HUES48 (cell line): ENCODE measurements around the gene BID.

Source experiments
- H3K27ac ChIP-seq: one replicate; pipeline ENCODE4 v1.7.0; 2013; ENCODE audit warnings: low read depth, low read length, inconsistent platforms
- H3K27me3 ChIP-seq: 2 replicates; pipeline ENCODE4 v1.6.1; 2013; ENCODE audit warnings: mild to moderate bottlenecking, low read length; ENCODE audit not compliant: control insufficient read depth, insufficient read depth
- H3K36me3 ChIP-seq: 2 replicates; pipeline ENCODE4 v1.6.1; 2013; ENCODE audit warnings: low read length; ENCODE audit not compliant: control insufficient read depth, insufficient read depth
- H3K4me1 ChIP-seq: 2 replicates; pipeline ENCODE4 v1.6.1; 2013; ENCODE audit warnings: mild to moderate bottlenecking, low read length; ENCODE audit not compliant: control insufficient read depth, insufficient read depth
- H3K4me3 ChIP-seq: 2 replicates; pipeline ENCODE4 v1.5.1; 2013; ENCODE audit warnings: mild to moderate bottlenecking, low read depth, low read length
- H3K9ac ChIP-seq: 2 replicates; pipeline ENCODE4 v1.6.1; 2013; ENCODE audit warnings: mild to moderate bottlenecking, low read depth, low read length, moderate library complexity
- H3K9me3 ChIP-seq: 2 replicates; pipeline ENCODE4 v1.6.1; 2013; ENCODE audit warnings: low read length; ENCODE audit not compliant: control insufficient read depth, insufficient read depth

BID gene

DNA sequence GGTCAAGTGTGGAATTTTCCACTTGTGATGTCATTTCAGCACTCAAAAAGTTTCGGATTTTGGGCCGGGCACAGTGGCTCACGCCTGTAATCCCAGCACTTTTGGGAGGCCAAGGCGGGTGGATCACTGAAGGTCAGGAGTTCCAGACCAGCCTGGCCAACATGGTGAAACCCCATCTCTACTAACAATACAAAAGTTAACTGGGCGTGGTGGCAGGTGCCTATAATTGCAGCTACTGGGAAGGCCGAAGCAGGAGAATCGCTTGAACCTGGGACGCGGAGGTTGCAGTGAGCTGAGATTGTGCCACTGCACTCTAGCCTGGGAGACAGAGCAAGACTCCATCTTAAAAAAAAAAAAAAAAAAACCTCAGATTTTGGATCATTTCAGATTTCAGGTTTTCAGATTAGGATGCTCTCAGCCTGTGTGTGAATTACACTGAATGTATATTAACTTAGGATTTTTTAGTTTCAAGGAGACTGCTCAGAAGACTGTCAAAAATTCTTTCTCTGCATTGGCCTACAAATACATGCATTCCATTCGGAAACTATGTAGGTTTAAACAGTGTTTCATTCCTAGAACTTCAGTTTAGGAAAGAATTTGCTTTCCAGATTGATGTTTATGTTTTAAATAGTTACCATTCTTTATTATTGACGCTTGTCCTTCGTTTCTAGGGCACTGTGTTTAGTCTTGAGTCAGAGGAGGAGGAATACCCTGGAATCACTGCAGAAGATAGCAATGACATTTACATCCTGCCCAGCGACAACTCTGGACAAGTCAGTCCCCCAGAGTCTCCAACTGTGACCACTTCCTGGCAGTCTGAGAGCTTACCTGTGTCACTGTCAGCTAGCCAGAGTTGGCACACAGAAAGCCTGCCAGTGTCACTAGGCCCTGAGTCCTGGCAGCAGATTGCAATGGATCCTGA is 48.0 kb downstream of the BID start:
- peaks cover 42% of the 10 kb centered on the region for H3K36me3 ChIP-seq
- H3K27me3 ChIP-seq: no peaks in the 10 kb centered on the region
- H3K4me3 ChIP-seq: no peak overlapping the region
- no peaks in the 10 kb centered on the region for H3K9me3 ChIP-seq
- no peak overlapping the region for H3K9ac ChIP-seq
- no peaks in the 10 kb centered on the region for H3K4me1 ChIP-seq
- no peak overlapping the region for H3K27ac ChIP-seq

DNA sequence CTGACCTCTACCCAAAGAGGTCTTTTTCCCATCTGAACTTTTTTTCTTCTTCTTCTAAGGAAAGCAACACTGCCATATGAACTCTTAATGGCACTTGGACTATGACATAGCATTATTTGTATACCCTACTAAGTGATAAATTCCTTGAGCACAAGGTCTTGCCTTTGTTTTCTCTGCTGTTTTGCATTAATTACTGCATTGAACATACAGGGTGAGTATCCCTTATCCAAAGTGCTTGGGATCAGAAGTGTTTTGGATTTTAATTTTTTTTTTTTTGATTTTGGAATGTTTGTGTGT is 48.8 kb downstream of the BID start:
- H3K9me3 ChIP-seq: no peaks in the 10 kb centered on the region
- H3K36me3 ChIP-seq: peaks cover 38% of the 10 kb centered on the region
- H3K27me3 ChIP-seq: no peaks in the 10 kb centered on the region
- no peaks in the 10 kb centered on the region for H3K4me1 ChIP-seq
- no peak overlapping the region for H3K9ac ChIP-seq
- no peak overlapping the region for H3K4me3 ChIP-seq
- H3K27ac ChIP-seq: no peak overlapping the region

DNA sequence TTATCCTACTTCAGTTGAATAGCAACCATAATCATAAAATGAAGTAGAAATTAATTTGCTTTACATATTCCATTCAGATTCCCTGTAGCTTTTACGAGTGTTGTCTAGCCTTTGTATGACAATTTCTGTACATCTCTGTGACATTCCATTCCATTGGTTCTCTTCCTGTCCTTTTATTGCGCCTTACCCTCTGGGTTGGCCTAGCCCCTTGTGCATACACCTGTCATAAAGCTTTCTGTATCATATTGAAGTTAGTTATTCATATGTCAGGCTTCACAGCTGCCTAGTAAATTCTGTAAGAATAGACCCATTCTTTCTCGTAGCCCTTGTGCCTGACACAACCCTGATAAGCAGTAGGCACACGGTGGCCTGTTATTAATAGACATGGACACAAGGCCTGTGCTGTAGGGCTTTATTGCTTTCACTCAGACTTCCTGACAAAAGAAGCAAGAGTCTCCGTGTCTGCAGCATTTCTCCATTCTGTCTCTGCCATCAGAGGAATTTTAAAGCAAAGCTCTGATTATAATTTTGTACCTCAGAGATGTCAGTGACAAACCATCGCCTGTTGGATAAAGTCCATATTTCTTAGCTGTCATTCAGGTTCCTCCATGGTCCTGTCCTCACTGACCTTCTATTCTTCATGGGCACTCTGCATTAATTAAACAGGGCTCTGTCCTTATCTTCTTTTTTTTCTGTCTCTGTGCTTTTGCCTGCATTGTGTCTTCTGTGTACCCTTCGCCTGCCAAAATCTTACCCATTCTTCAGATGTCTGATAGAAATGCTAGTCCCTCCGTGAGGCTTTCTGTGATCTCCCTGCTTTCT is 49.4 kb downstream of the BID start:
- H3K9ac ChIP-seq: no peak overlapping the region
- no peaks in the 10 kb centered on the region for H3K4me1 ChIP-seq
- no peak overlapping the region for H3K27ac ChIP-seq

DNA sequence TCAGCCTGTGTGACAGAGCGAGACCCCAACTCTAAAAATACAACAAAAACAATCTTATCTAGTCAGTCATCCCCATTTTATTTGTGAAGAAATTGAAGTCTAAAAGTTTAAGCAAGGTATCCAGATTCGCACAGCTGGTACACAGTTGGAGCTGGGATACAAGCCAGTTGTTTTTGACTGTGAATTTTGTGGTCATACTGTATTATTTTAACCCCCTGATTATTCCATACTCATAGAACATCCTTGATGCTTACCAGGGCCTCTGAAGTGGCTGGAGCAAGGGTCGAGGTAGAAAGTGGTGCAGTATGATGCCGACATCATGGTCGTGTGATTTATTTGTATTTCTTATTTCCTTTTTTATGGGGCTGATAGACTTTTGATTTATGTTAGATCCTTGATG is 50.0 kb downstream of the BID start:
- Histone ChIP-seq H3K9ac (no peak overlapping the region), H3K36me3 (peaks cover 26% of the 10 kb centered on the region), H3K27ac (no peak overlapping the region), H3K9me3 (no peaks in the 10 kb centered on the region), H3K4me3 (no peak overlapping the region), H3K27me3 (no peaks in the 10 kb centered on the region), H3K4me1 (no peaks in the 10 kb centered on the region)

More for the DNA sequence above, 49.4 kb downstream of the BID start:
- Histone ChIP-seq H3K4me3 (no peak overlapping the region), H3K27me3 (no peaks in the 10 kb centered on the region), H3K36me3 (peaks cover 33% of the 10 kb centered on the region), H3K9me3 (no peaks in the 10 kb centered on the region)

DNA sequence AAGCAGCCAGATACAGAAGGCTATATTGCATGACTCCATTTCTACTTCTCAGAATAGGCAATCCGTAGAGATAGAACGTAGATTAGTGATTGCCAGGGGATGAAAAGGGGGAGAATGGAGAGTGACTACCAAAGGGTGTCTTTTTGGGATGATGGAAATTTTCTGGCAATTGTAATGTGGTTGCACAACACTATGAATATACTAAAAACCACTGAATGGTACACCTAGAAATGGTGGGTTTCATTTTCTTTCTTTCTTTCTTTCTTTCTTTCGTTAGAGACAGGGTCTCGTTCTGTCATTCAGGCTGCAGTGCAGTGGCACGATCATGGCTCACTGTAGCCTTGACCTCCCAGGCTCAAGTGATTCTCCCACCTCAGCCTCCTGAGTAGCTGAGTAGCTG is 54.4 kb downstream of the BID start:
- Histone ChIP-seq H3K4me1 (no peaks in the 10 kb centered on the region), H3K27ac (no peak overlapping the region), H3K27me3 (no peaks in the 10 kb centered on the region), H3K4me3 (no peak overlapping the region), H3K36me3 (no peaks in the 10 kb centered on the region), H3K9ac (no peak overlapping the region), H3K9me3 (no peaks in the 10 kb centered on the region)

DNA sequence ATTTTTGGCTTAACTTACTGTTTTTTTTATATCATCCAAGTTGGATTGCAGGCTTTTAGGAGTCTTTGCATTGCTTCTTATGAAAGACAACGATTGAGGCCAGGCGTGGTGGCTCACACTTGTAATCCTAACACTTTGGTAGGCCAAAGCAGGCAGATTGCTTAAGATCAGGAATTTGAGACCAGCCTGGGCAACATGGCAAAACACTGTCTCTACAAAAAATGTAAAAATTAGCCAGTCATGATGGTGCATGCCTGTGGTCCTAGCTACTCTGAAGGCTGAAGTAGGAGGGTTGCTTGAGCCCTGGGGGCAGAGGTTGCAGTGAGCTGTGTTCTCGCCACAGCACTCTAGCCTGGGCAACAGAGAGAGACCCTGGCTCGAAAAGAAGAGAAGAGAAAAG is 56.6 kb downstream of the BID start:
- Histone ChIP-seq H3K27me3 (no peaks in the 10 kb centered on the region), H3K27ac (no peak overlapping the region), H3K4me1 (no peaks in the 10 kb centered on the region), H3K9me3 (no peaks in the 10 kb centered on the region), H3K36me3 (no peaks in the 10 kb centered on the region), H3K4me3 (no peak overlapping the region), H3K9ac (no peak overlapping the region)

DNA sequence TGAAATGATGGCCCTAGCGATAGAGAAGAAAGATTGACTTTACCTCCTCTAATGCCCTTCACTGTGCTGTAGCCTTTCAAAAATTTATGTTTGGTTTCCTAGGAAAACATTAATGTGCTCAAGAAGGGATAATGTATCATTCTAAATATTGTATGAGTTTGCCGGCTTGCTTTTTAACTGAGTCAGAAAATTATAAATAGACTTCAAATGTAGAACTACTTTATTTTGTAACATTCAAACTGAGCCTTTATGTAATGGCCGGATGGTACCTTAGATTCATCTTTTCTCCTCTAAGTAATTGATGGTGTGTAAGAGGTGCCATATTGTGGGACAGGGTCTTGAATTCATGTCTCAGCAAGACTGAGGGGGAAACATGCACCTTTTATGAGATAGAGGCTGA is 57.7 kb downstream of the BID start:
- Histone ChIP-seq H3K4me1 (no peaks in the 10 kb centered on the region; the same call in 1 of the 2 replicates), H3K9ac (no peak overlapping the region), H3K27ac (no peak overlapping the region), H3K27me3 (no peaks in the 10 kb centered on the region), H3K4me3 (no peak overlapping the region), H3K9me3 (no peaks in the 10 kb centered on the region), H3K36me3 (no peaks in the 10 kb centered on the region)

DNA sequence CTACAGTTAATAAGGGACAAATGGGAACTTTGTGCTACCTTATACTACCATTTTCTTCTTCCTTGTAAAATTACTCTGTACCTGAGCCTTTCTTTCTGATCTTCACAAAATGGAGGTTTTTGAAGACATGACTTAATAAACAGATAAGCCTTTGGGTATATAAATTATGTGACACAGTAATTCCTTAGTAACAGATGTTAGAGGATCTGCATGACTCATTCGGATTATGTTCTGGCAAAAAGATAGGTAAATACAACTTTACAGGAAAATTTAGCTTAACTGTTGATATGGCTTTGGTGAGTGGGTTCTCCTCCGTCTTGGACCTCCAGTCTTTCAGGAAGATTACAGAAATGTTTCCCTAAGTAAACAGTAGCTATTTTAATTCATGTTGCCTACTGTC is 61.8 kb downstream of the BID start:
- Histone ChIP-seq H3K36me3 (no peaks in the 10 kb centered on the region), H3K27ac (no peak overlapping the region), H3K9ac (no peak overlapping the region), H3K4me1 (no peaks in the 10 kb centered on the region; the same call in 1 of the 2 replicates), H3K9me3 (no peaks in the 10 kb centered on the region), H3K4me3 (no peak overlapping the region), H3K27me3 (no peaks in the 10 kb centered on the region)

DNA sequence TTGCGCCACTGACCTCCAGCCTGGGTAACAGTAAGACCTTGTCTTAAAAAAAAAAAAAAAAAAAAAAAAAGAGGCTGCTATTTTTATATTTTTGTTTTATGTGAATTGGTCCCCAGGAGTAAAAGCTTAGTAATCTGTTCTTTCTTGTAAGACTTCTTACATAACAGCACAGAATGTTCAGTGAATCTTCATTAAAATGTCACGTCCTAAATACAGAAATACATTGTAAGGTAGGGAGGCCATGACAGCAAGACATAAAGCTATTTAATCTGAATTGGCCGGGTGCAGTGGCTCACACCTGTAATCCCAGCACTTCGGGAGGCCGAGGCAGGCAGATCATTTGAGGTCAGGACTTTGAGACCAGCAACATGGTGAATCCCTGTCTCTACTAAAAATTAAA is 64.2 kb downstream of the BID start:
- no peaks in the 10 kb centered on the region for H3K9me3 ChIP-seq
- no peak overlapping the region for H3K27ac ChIP-seq
- H3K36me3 ChIP-seq: no peaks in the 10 kb centered on the region
- no peak overlapping the region for H3K9ac ChIP-seq
- H3K27me3 ChIP-seq: no peaks in the 10 kb centered on the region
- H3K4me3 ChIP-seq: no peak overlapping the region
- no peaks in the 10 kb centered on the region; the same call in 1 of the 2 replicates for H3K4me1 ChIP-seq

DNA sequence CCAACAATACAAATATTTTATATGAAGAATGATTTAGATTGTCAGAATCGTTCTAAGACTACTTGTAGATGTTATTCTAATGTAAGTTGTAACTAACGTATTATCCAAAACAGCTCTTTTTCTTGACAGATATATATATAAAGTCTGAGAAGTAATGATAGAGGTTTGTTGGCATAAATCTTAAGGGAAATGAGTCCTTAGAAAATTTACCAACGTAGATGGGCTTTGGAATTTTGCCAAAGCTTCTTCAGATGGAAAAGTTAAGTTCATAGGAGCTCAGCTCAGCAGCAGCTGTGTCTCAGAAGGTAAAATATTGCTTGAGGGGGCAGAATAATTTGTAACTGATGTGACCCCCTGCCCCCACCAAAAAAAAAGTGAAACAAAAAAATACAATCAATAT is 66.7 kb downstream of the BID start:
- Histone ChIP-seq H3K4me3 (no peak overlapping the region), H3K9me3 (no peaks in the 10 kb centered on the region), H3K4me1 (no peaks in the 10 kb centered on the region; the same call in 1 of the 2 replicates), H3K27me3 (no peaks in the 10 kb centered on the region), H3K27ac (no peak overlapping the region), H3K9ac (no peak overlapping the region), H3K36me3 (peaks cover 13% of the 10 kb centered on the region)

DNA sequence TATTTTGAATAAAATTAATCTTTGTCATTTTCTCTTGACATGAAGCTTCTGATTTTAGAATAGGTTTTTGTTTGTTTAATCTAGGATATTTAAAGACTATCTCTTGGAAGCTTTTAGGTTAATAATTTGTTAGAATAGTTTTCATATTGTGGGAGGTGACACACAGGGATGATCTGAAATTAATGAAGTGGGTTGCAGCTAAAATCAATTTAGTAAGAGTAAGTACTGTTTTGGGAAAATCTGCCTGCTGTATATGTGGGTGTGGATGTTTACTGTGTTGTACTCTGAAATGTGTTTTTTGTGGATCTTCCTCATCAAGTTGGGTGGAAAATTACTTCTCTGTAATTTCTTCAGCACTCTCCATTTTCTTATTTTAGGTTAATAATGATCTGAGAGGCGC is 67.3 kb downstream of the BID start:
- H3K4me3 ChIP-seq: no peak overlapping the region
- H3K9ac ChIP-seq: no peak overlapping the region
- H3K27me3 ChIP-seq: no peaks in the 10 kb centered on the region
- peak overlapping the region; percentile 52 for H3K27ac ChIP-seq
- no peaks in the 10 kb centered on the region for H3K9me3 ChIP-seq
- H3K4me1 ChIP-seq: no peaks in the 10 kb centered on the region
- peaks cover 13% of the 10 kb centered on the region for H3K36me3 ChIP-seq
